Omental fat pad (tissue), 4 donors: ENCODE data around the gene CRTC3. TPM values are rescaled to one million over a fixed set of nuclear protein-coding genes. Genes with fewer than 3 reads are reported as not detected.
"Not testable (repeated sequence)": the region's sequence is repeated elsewhere in the genome, so short reads cannot be mapped to it uniquely, and the experiment has no call there.

Source experiments
- ATAC-seq: fragments of 150-250 bp; one replicate; pipeline ENCODE4 v1.9.1; 2016; ENCODE audit warnings: mild to moderate bottlenecking, moderate library complexity; ENCODE audit not compliant: low FRiP score
- DNase-seq: peaks from one replicate; pipeline ENCODE4 v3.0.0-alpha.2; 2019; ENCODE audit warnings: low spot score
- CTCF ChIP-seq, 3 donors: fragments of 450-650 bp; IDR thresholded peaks; one replicate each; pipeline ENCODE4 v1.5.1; 2016 to 2017; ENCODE audit warnings: antibody characterized with exemption in 3 of 3, mild to moderate bottlenecking in 3 of 3, moderate library complexity in 2 of 3
- total RNA-seq, 4 donors: library from RNA; depleted of rRNA; stranded (reverse); fragments of >200 nt; gene quantifications; one replicate each; pipeline ENCODE4 v1.1.0, GENCODE V29; 2016

Gene CRTC3
- total RNA-seq, 4 donors from 2014 or later: 31.5 to 52.8 (median 44.3) TPM

GRCh38 chr15:90500171-90500570 lies 29.6 kb upstream of the CRTC3 start:
- no peak for TF ChIP-seq CTCF (IDR thresholded peaks at IDR 0.05)
- ATAC-seq: no peak
- DNase-seq: no peak

DNA sequence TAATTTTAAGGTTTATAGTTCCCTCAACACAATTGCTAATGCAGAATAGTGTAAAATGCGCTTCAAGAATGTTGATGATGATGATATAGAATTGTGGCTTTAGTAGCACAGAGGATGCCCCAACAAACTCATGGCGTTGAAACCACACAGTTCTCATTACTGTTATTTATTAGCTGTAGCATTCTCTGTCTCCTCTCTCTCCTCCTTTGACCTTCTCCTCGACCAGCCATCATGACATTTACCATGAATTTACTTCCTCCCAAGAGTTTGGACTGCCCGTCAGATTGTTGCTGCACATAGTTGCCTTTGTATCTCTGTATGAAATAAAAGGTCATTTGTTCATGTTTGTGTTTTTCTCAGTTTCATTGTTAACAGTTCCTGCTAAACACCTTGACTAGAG lies 27.8 kb upstream of the CRTC3 start:
- no peak for DNase-seq
- ATAC-seq: no peak
- TF ChIP-seq CTCF (IDR thresholded peaks at IDR 0.05): no peak

DNA sequence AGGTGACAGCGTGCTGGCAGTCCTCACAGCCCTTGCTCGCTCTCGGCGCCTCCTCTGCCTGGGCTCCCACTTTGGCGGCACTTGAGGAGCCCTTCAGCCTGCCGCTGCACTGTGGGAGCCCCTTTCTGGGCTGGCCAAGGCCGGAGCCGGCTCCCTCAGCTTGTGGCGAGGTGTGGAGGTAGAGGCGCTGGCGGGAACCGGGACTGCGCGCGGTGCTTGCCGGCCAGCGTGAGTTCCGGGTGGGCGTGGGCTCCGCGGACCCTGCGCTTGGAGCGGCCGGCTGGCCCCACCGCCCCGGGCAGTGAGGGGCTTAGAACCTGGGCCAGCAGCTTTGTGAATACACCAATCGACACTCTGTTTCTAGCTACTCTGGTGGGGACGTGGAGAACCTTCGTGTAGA lies 18.9 kb upstream of the CRTC3 start:
- ATAC-seq, DNase-seq: not testable (repeated sequence)

DNA sequence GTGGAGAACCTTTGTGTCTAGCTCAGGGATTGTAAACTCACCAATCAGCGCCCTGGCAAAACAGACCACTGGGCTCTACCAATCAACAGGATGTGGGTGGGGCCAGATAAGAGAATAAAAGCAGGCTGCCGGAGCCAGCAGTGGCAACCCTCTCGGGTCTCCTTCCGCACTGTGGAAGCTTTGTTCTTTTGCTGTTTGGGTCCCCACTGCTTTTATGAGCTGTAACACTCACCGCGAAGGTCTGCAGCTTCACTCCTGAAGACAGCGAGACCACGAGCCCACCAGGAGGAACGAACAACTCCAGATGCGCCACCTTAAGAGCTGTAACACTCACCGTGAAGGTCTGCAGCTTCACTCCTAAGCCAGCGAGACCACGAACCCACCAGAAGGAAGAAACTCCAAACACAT lies 18.5 kb upstream of the CRTC3 start:
- not testable (repeated sequence) for ATAC-seq, DNase-seq

GRCh38 chr15:90512276-90512675 lies 17.4 kb upstream of the CRTC3 start:
- no peak for DNase-seq
- no peak for ATAC-seq
- TF ChIP-seq CTCF (IDR thresholded peaks at IDR 0.05): no peak

DNA sequence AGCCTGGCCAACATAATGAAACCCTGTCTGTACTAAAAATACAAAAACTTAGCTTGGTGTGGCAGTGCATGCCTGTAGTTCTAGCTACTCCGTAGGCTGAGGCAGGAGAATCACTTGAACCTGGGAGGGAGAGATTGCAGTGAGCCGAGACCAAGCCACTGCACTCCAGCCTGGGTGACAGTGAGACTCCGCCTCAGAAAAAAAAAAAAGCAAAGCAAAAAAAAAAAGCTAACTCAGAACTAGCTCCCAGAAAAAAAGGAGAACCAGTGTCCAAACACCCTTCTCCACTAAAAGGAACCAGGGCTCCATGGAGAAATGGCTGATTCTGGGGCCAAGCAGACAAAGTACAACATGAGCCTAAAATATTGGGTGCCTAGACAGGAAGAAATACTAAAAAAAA lies 16.7 kb upstream of the CRTC3 start:
- TF ChIP-seq CTCF (IDR thresholded peaks at IDR 0.05): no peak
- DNase-seq (no peak), ATAC-seq (no peak)

DNA sequence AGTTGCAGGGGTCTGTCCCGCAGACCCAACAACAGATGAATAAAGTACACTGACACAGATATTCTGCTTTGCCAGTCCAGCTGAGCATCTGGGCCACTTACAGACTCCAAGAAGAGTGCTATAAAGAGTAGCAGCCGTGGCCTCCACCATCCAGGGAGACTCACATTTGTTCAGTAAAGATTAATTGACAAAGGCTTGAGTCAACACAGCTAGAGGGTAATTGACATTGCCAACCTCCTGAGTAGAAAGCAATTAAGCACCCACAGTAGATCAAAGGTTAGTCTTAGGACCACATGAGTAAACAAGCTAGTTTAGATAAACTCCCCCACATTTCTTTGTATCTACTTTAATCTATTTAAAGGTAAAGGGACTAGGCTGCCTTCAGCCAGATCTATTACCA lies 16.3 kb upstream of the CRTC3 start:
- DNase-seq: no peak
- ATAC-seq: no peak
- no peak for TF ChIP-seq CTCF (IDR thresholded peaks at IDR 0.05)

- ATAC-seq, DNase-seq: not testable (repeated sequence)
Observed at GRCh38 chr15:90513893-90514292, 15.8 kb upstream of the CRTC3 start.

- no peak for ATAC-seq
- no peak for DNase-seq
- TF ChIP-seq CTCF (IDR thresholded peaks at IDR 0.05): no peak
Observed at GRCh38 chr15:90519688-90520087, 10.0 kb upstream of the CRTC3 start.
